HG03095 (cell line): ENCODE results near the gene DPYSL4.

Source experiments
- ATAC-seq: cut with Tn5 transposase; IDR thresholded peaks from one replicate; pipeline ENCODE4 v1.9.1; 2021; ENCODE audit warnings: moderate library complexity; ENCODE audit not compliant: unreplicated experiment

Gene DPYSL4

GRCh38 chr10:132224343-132225072 is 37.8 kb downstream of the DPYSL4 start:
- ATAC-seq, result no peak

- ATAC-seq, result no peak
Measured at GRCh38 chr10:132225073-132225848, 38.5 kb downstream of the DPYSL4 start.

GRCh38 chr10:132225849-132226205 is 39.1 kb downstream of the DPYSL4 start:
- ATAC-seq, result no peak

GRCh38 chr10:132226586-132227405 is 40.0 kb downstream of the DPYSL4 start:
- no peak for ATAC-seq

GRCh38 chr10:132227851-132228390 is 41.2 kb downstream of the DPYSL4 start:
- no peak for ATAC-seq

GRCh38 chr10:132228616-132229015 is 41.9 kb downstream of the DPYSL4 start:
- no peak for ATAC-seq

- ATAC-seq, result no peak
Measured at GRCh38 chr10:132229096-132229495, 42.3 kb downstream of the DPYSL4 start.

GRCh38 chr10:132229834-132230556 is 43.2 kb downstream of the DPYSL4 start:
- no peak for ATAC-seq

- no peak for ATAC-seq
Measured at GRCh38 chr10:132230557-132231210, 43.9 kb downstream of the DPYSL4 start.

- ATAC-seq, result no peak
Measured at GRCh38 chr10:132231656-132232022, 44.9 kb downstream of the DPYSL4 start.

GRCh38 chr10:132232023-132232951 is 45.5 kb downstream of the DPYSL4 start:
- no peak for ATAC-seq

GRCh38 chr10:132232981-132233380 is 46.2 kb downstream of the DPYSL4 start:
- no peak for ATAC-seq

- no peak for ATAC-seq
Measured at GRCh38 chr10:132233501-132234085, 46.8 kb downstream of the DPYSL4 start.

GRCh38 chr10:132234860-132235259 is 48.1 kb downstream of the DPYSL4 start:
- ATAC-seq, result no peak

- ATAC-seq, result no peak
Measured at GRCh38 chr10:132236161-132236560, 49.4 kb downstream of the DPYSL4 start.

- no peak for ATAC-seq
Measured at GRCh38 chr10:132236881-132237280, 50.1 kb downstream of the DPYSL4 start.

- no peak for ATAC-seq
Measured at GRCh38 chr10:132237396-132237795, 50.6 kb downstream of the DPYSL4 start.

GRCh38 chr10:132237871-132238270 is 51.1 kb downstream of the DPYSL4 start:
- no peak for ATAC-seq
